Measurements from ENCODE around the gene STMND1.
"Not testable (repeated sequence)": the region's sequence is repeated elsewhere in the genome, so short reads cannot be mapped to it uniquely, and the experiment has no call there.

Gene STMND1

GRCh38 chr6:17101422-17102257, at the start of gene STMND1:
Gene STMND1, plus strand, starts transcription at chr6:17102050. Its CDS starts 208 bp downstream, at chr6:17102258.
- no peak for DNase-seq (ENCODE audit: low read depth)

GRCh38 chr6:17054647-17055046, 47.2 kb upstream of the STMND1 start:
- DNase-seq (ENCODE audit: low read depth) = no peak

- DNase-seq (ENCODE audit: low read depth) = no peak
Measured at GRCh38 chr6:17057322-17057721, 44.5 kb upstream of the STMND1 start.

- no peak for DNase-seq (ENCODE audit: low read depth)
Measured at GRCh38 chr6:17058550-17058949, 43.3 kb upstream of the STMND1 start.

GRCh38 chr6:17059022-17059421, 42.8 kb upstream of the STMND1 start:
- no peak for DNase-seq (ENCODE audit: low read depth)

GRCh38 chr6:17059850-17060249, 42.0 kb upstream of the STMND1 start:
- no peak for DNase-seq (ENCODE audit: low read depth)

GRCh38 chr6:17061097-17061496, 40.8 kb upstream of the STMND1 start:
- no peak for DNase-seq (ENCODE audit: low read depth)

GRCh38 chr6:17062871-17063440, 38.9 kb upstream of the STMND1 start:
- DNase-seq (ENCODE audit: low read depth) = no peak

GRCh38 chr6:17064975-17065374, 36.9 kb upstream of the STMND1 start:
- no peak for DNase-seq (ENCODE audit: low read depth)

GRCh38 chr6:17066610-17067009, 35.2 kb upstream of the STMND1 start:
- no peak for DNase-seq (ENCODE audit: low read depth)

GRCh38 chr6:17068972-17069371, 32.9 kb upstream of the STMND1 start:
- not testable (repeated sequence) for DNase-seq (ENCODE audit: low read depth)

GRCh38 chr6:17070400-17070799, 31.4 kb upstream of the STMND1 start:
- DNase-seq (ENCODE audit: low read depth) = not testable (repeated sequence)

GRCh38 chr6:17073596-17073995, 28.3 kb upstream of the STMND1 start:
- DNase-seq (ENCODE audit: low read depth) = not testable (repeated sequence)

GRCh38 chr6:17081273-17081672, 20.6 kb upstream of the STMND1 start:
- DNase-seq (ENCODE audit: low read depth) = no peak

GRCh38 chr6:17081860-17082508, 19.9 kb upstream of the STMND1 start:
- DNase-seq (ENCODE audit: low read depth) = no peak

- no peak for DNase-seq (ENCODE audit: low read depth)
Measured at GRCh38 chr6:17083397-17083796, 18.5 kb upstream of the STMND1 start.

GRCh38 chr6:17086469-17086868, 15.4 kb upstream of the STMND1 start:
- DNase-seq (ENCODE audit: low read depth) = no peak

- no peak for DNase-seq (ENCODE audit: low read depth)
Measured at GRCh38 chr6:17088091-17088611, 13.7 kb upstream of the STMND1 start.

GRCh38 chr6:17091122-17091521, 10.7 kb upstream of the STMND1 start:
- DNase-seq (ENCODE audit: low read depth) = no peak

GRCh38 chr6:17093686-17094085, 8.2 kb upstream of the STMND1 start:
- no peak for DNase-seq (ENCODE audit: low read depth)

- DNase-seq (ENCODE audit: low read depth) = no peak
Measured at GRCh38 chr6:17096096-17096495, 5.8 kb upstream of the STMND1 start.

- no peak for DNase-seq (ENCODE audit: low read depth)
Measured at GRCh38 chr6:17096652-17097051, 5.2 kb upstream of the STMND1 start.

GRCh38 chr6:17097982-17098381, 3.9 kb upstream of the STMND1 start:
- no peak for DNase-seq (ENCODE audit: low read depth)

Measured in activated T-cell treated with anti-CD3 and anti-CD28 coated beads for 1 hour (primary cell).